ENCODE data around the gene OVOL3.

Gene OVOL3

GRCh38 chr19:36073121-36073876, 37.6 kb upstream of the OVOL3 start:
- Mint-ChIP-seq H3K27ac (peak overlapping the region; percentile 54), H3K4me3 (no peak overlapping the region), H3K9me3 (peaks cover 6% of the 10 kb centered on the region), H3K4me1 (no peaks in the 10 kb centered on the region), H3K36me3 (ENCODE audit: low read depth) (peaks cover 58% of the 10 kb centered on the region), H3K27me3 (ENCODE audit: low read depth, poor library complexity) (no peaks in the 10 kb centered on the region)
- DNase-seq: no peak
- no peak for TF ChIP-seq CTCF (IDR thresholded peaks at IDR 0.05)

DNA sequence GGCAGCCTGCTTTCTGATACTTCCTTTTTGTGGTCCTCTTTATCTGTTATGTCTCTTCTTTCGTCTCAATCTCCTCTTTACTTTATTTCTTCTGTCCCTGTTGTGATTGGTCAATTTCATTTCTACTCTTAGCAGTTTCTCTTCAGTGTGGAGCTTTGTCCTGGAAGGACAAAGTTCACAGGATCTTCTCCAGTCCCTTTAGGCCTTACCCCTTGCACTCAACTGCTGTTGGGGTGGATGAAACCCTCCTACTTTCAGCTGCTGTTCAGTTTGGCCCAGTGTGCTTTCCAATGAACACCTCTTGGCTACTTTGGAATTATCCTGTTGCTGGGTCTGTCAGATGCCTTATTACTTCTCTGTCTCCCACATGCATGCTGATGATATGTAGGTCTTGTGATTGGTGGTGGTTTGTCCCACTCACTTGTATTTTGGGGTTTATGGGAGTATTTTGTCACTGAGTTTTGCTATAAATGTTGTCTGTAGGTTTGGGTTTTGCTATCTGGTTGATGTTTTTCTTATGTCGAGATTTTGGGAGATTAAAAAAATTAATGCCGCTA, 31.5 kb upstream of the OVOL3 start:
- H3K4me3 Mint-ChIP-seq: no peak overlapping the region
- no peaks in the 10 kb centered on the region for H3K27me3 Mint-ChIP-seq (ENCODE audit: low read depth, poor library complexity)
- peak overlapping the region; percentile 16 for H3K27ac Mint-ChIP-seq
- peaks cover 58% of the 10 kb centered on the region for H3K36me3 Mint-ChIP-seq (ENCODE audit: low read depth)
- no peaks in the 10 kb centered on the region for H3K4me1 Mint-ChIP-seq
- no peak for DNase-seq
- no peak for TF ChIP-seq CTCF (IDR thresholded peaks at IDR 0.05)
- no peaks in the 10 kb centered on the region for H3K9me3 Mint-ChIP-seq

DNA sequence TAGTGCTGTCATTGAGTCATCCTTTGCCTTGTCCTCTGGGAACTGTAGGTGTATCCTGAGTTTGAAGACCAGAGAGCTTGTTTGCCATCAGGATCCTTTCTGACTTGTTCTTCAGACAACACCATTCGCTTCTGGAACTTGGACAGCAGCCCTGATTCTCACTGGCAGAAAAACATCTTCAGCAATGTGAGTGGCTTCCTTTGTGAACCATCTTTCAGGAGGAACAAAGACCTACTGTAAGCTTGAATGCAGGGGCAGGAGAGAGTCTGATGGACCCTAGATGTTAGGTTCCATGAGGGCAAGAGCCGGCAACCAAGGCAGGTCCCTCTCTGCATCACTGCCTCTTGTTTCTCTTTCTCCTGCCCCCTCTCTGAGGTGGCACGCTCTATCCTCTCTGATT, 29.6 kb upstream of the OVOL3 start:
- Mint-ChIP-seq H3K4me3 (no peak overlapping the region), H3K9me3 (no peaks in the 10 kb centered on the region), H3K36me3 (ENCODE audit: low read depth) (peaks cover 53% of the 10 kb centered on the region), H3K27ac (no peak overlapping the region), H3K4me1 (no peaks in the 10 kb centered on the region), H3K27me3 (ENCODE audit: low read depth, poor library complexity) (no peaks in the 10 kb centered on the region)
- no peak for TF ChIP-seq CTCF (IDR thresholded peaks at IDR 0.05)
- DNase-seq: no peak

DNA sequence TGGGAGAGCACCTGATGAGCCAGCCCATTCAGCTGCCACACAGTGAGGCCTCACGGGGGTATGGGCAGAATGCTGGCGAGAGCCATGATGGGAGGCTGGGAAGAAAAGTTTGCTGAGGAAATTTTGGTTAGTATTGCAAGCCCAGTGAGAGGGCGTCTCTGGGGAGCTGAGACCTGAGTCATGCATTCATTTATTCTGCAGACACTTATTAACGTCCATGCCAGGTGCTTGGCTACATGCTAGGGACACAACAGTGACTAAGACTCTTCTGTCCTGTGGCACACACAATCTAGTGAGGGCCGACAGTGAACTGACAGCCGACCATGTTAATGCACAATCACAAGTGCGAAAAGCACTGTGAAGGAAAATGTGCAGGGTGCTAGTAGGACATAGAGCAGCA, 29.0 kb upstream of the OVOL3 start:
- H3K36me3 Mint-ChIP-seq (ENCODE audit: low read depth): peaks cover 53% of the 10 kb centered on the region
- H3K27ac Mint-ChIP-seq: peak overlapping the region; percentile 57
- H3K4me3 Mint-ChIP-seq: no peak overlapping the region
- no peaks in the 10 kb centered on the region for H3K9me3 Mint-ChIP-seq
- no peaks in the 10 kb centered on the region for H3K4me1 Mint-ChIP-seq
- TF ChIP-seq CTCF (IDR thresholded peaks at IDR 0.05): no peak
- no peak for DNase-seq
- H3K27me3 Mint-ChIP-seq (ENCODE audit: low read depth, poor library complexity): no peaks in the 10 kb centered on the region

- no peak overlapping the region for H3K27ac Mint-ChIP-seq
- H3K36me3 Mint-ChIP-seq (ENCODE audit: low read depth): peaks cover 46% of the 10 kb centered on the region
- TF ChIP-seq CTCF (IDR thresholded peaks at IDR 0.05): no peak
- H3K4me3 Mint-ChIP-seq: no peak overlapping the region
- no peak for DNase-seq
- no peaks in the 10 kb centered on the region for H3K27me3 Mint-ChIP-seq (ENCODE audit: low read depth, poor library complexity)
- no peaks in the 10 kb centered on the region for H3K9me3 Mint-ChIP-seq
- no peaks in the 10 kb centered on the region for H3K4me1 Mint-ChIP-seq
Observed at GRCh38 chr19:36082916-36083315, 28.0 kb upstream of the OVOL3 start.

Measured in nephron progenitor cell (in vitro differentiated cells).